ENCODE measurements around the gene MACF1.

DNA sequence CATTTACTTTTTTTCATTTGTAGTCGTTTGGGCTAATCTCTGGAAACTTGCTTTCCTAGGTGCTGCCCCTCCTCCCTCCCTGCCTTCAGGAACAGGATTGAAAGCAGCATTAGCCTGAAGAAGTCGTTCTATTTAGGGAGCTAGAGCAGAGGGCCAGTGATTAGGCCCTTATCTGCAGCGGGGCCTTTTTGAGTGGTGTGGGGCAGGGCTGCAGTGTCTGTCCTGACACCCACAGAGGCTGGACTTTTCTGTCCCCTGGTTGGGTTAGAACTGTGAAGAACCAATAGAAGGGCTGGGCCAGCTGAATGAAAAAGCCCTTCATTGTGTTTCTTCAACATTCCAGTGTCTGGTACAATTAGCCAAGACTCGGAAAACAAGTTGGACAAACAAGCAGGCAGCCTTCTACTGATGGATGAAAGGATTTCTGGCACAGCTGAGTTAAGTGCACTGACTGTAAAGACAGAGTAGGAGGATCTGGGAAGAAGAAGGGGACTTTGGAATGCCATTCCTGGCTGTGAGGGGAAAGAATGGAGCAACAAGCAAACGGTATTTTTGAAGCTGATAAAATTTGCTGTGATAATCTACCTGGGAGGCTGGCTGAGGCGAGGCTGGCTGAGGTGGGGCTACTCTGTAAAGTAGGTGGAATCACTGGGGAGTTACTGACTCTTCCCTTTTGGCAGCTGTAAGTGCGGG lies 9.7 kb downstream of the MACF1 start:
- TF ChIP-seq TAF1 (IDR thresholded peaks at IDR 0.05; ENCODE audit: low read depth, low read length) (no peak), POLR2A (IDR thresholded peaks at IDR 0.05; ENCODE audit: low read depth, low read length) (no peak), POLR2AphosphoS5 (IDR thresholded peaks at IDR 0.05; ENCODE audit: low read depth, low read length) (no peak), POU2F2 (IDR thresholded peaks at IDR 0.05; ENCODE audit: low read depth, low read length) (no peak)

Measured in GM12891 (cell line).